Kidney (tissue), 14 donors: ENCODE data around the gene CSTPP1. TPM values are rescaled to one million over a fixed set of nuclear protein-coding genes. Genes with fewer than 3 reads are reported as not detected.
A peak's percentile ranks its signal among the peaks of the same experiment; 100 is the strongest.

Source experiments
- DNase-seq, 5 donors: peaks; one replicate each; pipeline ENCODE4 v3.0.0-alpha.2; 2013 to 2020
- FAIRE-seq: peaks from 2 replicates; lab custom pipeline; 2012; peaks lifted over from hg19 to GRCh38; lab: Jason Lieb, UNC
- H3K27ac ChIP-seq, 2 donors: one replicate each; pipeline ENCODE4 v1.7.0; 2013; ENCODE audit warnings: low read depth in 2 of 2, low read length in 2 of 2, inconsistent platforms in 1 of 2
- H3K27me3 ChIP-seq: one replicate; pipeline ENCODE4 v1.7.1; 2013; ENCODE audit warnings: low read length, inconsistent platforms; ENCODE audit not compliant: control insufficient read depth, insufficient read depth
- H3K36me3 ChIP-seq, 3 donors: one replicate each; pipeline versions ENCODE4 v1.7.0 to v1.7.1; 2013; ENCODE audit warnings: low read length in 3 of 3, control low read depth in 1 of 3, inconsistent platforms in 1 of 3; ENCODE audit not compliant: insufficient read depth in 3 of 3, control insufficient read depth in 2 of 3
- H3K4me1 ChIP-seq, 3 donors: one replicate each; pipeline versions ENCODE4 v1.7.0 to v1.7.1; 2013; ENCODE audit warnings: low read length in 3 of 3, inconsistent platforms in 1 of 3, low read depth in 1 of 3; ENCODE audit not compliant: control insufficient read depth in 2 of 3, insufficient read depth in 2 of 3
- H3K4me3 ChIP-seq, 3 donors: one replicate each; pipeline versions ENCODE4 v1.7.0 to v1.8.1; 2013; ENCODE audit warnings: low read length in 3 of 3, control low read depth in 1 of 3, inconsistent platforms in 1 of 3
- H3K9ac ChIP-seq, 3 donors: one replicate each; pipeline versions ENCODE4 v1.7.0 to v1.7.1; 2013; ENCODE audit warnings: low read length in 3 of 3, control low read depth in 1 of 3, inconsistent platforms in 1 of 3
- H3K9me3 ChIP-seq, 3 donors: one replicate each; pipeline versions ENCODE4 v1.7.0 to v1.7.1; 2013; ENCODE audit warnings: low read length in 3 of 3, control low read depth in 1 of 3, inconsistent platforms in 1 of 3; ENCODE audit not compliant: control insufficient read depth in 2 of 3, insufficient read depth in 1 of 3
- CTCF ChIP-seq: IDR thresholded peaks from 3 replicates; pipeline ENCODE4 v1.5.1; 2012; ENCODE audit warnings: mild to moderate bottlenecking, moderate library complexity, borderline replicate concordance; ENCODE audit not compliant: insufficient read depth; ENCODE audit errors: extremely low read depth
- intact Hi-C: fragments of 100-400 bp; cut with DNase I; formaldehyde crosslinking; loops from one replicate; pipeline ENCODE4 v1.11.1; 2022
- polyA plus RNA-seq: library from polyadenylated mRNA; stranded (reverse); fragments of 350-450 nt; fragmentation: Illumina TruSeq; extraction: RNeasy Lipid Tissue Mini Kit (QIAGEN cat#74804); gene quantifications from one replicate; pipeline ENCODE4 v1.2.3, GENCODE V29; 2014; ENCODE audit warnings: low read depth, low replicate concordance; ENCODE audit not compliant: insufficient read depth
- total RNA-seq: library from RNA; stranded (reverse); fragmentation: NEBNext Ultra II Directional; extraction: Animal tissue kit (Norgen Biotek cat#: 25700); gene quantifications from one replicate; pipeline ENCODE4 v1.2.1, GENCODE V29; 2021
- donor health status: control.
- donor health status: control.
- donor health status: control.
- donor health status: control.
- donor health status: control.
- donor health status: DM: yes; HTN: yes; CAD: no.
- donor health status: Normal renal cell carcinoma (clear cell type).

CSTPP1 gene
- total and polyA plus RNA-seq, 2 donors from 2014 or later, result 37.4 to 50.3 TPM

GRCh38 chr11:47061429-47062178 lies 125.0 kb downstream of the CSTPP1 start:
- H3K27ac ChIP-seq, result no peak overlapping the region
- TF ChIP-seq CTCF, result no peak
- FAIRE-seq, result no peak
- no peaks in the 10 kb centered on the region for H3K27me3 ChIP-seq
- intact Hi-C loops, result no loop called here
- no peaks in the 10 kb centered on the region for H3K4me1 ChIP-seq
- H3K9ac ChIP-seq, result no peak overlapping the region
- no peaks in the 10 kb centered on the region for H3K36me3 ChIP-seq
- no peak for DNase-seq
- no peaks in the 10 kb centered on the region for H3K9me3 ChIP-seq
- H3K4me3 ChIP-seq, result no peak overlapping the region

GRCh38 chr11:47062736-47063135 lies 126.2 kb downstream of the CSTPP1 start:
- Histone ChIP-seq H3K4me1 (no peaks in the 10 kb centered on the region), H3K27ac (no peak overlapping the region), H3K4me3 (no peak overlapping the region), H3K9ac (no peak overlapping the region), H3K27me3 (no peaks in the 10 kb centered on the region), H3K9me3 (no peaks in the 10 kb centered on the region), H3K36me3 (no peaks in the 10 kb centered on the region)
- DNase-seq (no peak), FAIRE-seq (no peak)
- TF ChIP-seq CTCF, result no peak
- intact Hi-C loops, result no loop called here

GRCh38 chr11:47067401-47067800 lies 130.8 kb downstream of the CSTPP1 start:
- Histone ChIP-seq H3K36me3 (no peaks in the 10 kb centered on the region), H3K27me3 (no peaks in the 10 kb centered on the region), H3K27ac (no peak overlapping the region), H3K9me3 (no peaks in the 10 kb centered on the region), H3K4me1 (no peaks in the 10 kb centered on the region), H3K9ac (no peak overlapping the region), H3K4me3 (no peak overlapping the region)
- intact Hi-C loops, result no loop called here
- FAIRE-seq (no peak), DNase-seq (peak in 1 of 5 donors; percentile 10)
- no peak for TF ChIP-seq CTCF
